Transverse colon (tissue), 3 donors: ENCODE data around the gene ATRN.

Experiments used
- EP300 ChIP-seq: sonication (generic); formaldehyde crosslinking; IDR thresholded peaks from one replicate; pipeline ENCODE4 v1.6.1; 2017; ENCODE audit warnings: antibody characterized with exemption, low read depth
- POLR2A ChIP-seq: fragments of 450-650 bp; IDR thresholded peaks from one replicate; pipeline ENCODE4 v1.6.1; 2016; ENCODE audit warnings: antibody characterized with exemption, mild to moderate bottlenecking, moderate library complexity
- TF ChIP-seq, protein P1 (sequence below), 5 experiments: fragments of 200-600 bp in 3 of 5; fragments of 450-650 bp in 2 of 5; sonication (generic) in 3 of 5; IDR thresholded peaks; 1 replicate in 2 of 5; 2 replicates in 3 of 5; pipeline ENCODE4 v1.5.1; 2016 to 2017; ENCODE audit warnings: antibody characterized with exemption in 5 of 5, inconsistent platforms in 3 of 5, mild to moderate bottlenecking in 2 of 5, moderate library complexity in 1 of 5

DNA sequence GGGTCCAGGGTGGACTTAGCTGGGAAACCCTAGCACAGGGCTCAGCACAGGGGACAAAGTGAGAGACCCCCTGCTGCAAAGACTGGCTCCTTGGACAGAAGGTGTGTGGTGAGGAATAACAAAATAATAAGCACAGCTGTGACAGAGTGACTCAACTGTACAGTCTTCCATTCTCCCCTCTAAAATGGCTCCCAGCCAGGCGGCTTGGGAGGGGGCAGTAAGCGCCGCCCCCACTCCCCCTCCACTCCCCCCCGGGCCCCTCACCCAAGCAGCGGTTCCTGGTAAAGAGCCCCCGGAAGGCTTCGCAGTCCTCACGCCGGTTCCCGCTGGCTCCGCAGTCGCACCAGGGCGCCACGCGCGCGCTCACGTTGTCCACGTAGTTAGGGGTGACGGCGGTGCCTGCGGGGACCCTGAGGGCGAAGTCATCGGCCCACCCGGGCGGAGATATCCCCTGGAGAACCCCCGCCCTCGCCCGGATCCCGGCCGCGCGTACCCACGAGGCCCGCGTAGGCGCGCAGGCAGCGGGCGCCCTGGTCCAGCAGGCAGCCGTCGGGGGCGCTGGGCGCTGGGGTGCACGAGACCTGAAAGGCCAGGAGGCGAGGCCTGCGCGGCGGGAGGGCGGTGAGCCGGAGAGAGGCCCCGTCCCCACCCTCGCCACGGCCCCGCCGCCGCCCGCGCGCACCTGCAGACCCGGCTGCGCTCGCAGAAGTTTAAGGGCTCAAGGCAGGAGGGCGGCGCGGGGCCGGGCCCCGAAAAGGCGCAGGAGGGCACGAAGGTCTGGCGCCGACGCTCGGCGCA is 189.6 kb downstream of the ATRN start:
- TF ChIP-seq, protein P1, sequence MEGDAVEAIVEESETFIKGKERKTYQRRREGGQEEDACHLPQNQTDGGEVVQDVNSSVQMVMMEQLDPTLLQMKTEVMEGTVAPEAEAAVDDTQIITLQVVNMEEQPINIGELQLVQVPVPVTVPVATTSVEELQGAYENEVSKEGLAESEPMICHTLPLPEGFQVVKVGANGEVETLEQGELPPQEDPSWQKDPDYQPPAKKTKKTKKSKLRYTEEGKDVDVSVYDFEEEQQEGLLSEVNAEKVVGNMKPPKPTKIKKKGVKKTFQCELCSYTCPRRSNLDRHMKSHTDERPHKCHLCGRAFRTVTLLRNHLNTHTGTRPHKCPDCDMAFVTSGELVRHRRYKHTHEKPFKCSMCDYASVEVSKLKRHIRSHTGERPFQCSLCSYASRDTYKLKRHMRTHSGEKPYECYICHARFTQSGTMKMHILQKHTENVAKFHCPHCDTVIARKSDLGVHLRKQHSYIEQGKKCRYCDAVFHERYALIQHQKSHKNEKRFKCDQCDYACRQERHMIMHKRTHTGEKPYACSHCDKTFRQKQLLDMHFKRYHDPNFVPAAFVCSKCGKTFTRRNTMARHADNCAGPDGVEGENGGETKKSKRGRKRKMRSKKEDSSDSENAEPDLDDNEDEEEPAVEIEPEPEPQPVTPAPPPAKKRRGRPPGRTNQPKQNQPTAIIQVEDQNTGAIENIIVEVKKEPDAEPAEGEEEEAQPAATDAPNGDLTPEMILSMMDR (IDR thresholded peaks at IDR 0.05), result no peak
- TF ChIP-seq EP300 (no peak), POLR2A (no peak)
